ENCODE results near the gene CGNL1.

CGNL1 gene

DNA sequence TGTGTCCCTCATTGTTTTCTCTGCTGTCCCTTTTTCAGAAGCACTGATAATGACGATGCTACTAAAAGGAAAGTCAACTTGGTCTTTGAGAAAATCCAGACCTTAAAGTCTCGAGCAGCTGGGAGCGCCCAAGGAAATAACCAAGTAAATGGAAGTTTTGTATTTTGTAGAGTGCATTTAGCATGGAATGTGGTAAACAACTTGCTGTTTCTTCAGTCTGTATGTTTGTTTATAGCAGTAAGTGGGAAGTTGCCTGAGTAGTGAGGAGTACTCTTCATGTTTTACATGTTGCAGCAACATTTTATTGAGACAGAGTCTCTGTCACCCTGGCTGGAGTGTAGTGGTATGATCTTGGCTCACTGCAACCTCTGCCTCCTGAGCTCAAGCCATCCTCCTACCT lies 66.0 kb downstream of the CGNL1 start:
- H3K4me1 ChIP-seq (ENCODE audit: insufficient read depth, low read length, severe bottlenecking) = no peaks in the 10 kb centered on the region
- H3K27ac ChIP-seq (ENCODE audit: low read depth, low read length, poor library complexity, severe bottlenecking) = no peak overlapping the region
- no peaks in the 10 kb centered on the region for H4K20me1 ChIP-seq (ENCODE audit: insufficient read depth, low read length)
- H3K9ac ChIP-seq (ENCODE audit: low read length) = no peak overlapping the region
- no peak overlapping the region for H3K4me2 ChIP-seq (ENCODE audit: low read length)
- no peak overlapping the region for H3K4me3 ChIP-seq (ENCODE audit: low read depth, low read length, poor library complexity, severe bottlenecking)
- no peaks in the 10 kb centered on the region for H3K79me2 ChIP-seq (ENCODE audit: insufficient read depth, low read length)
- no peak overlapping the region for H2AFZ ChIP-seq (ENCODE audit: low read length)
- H3K36me3 ChIP-seq (ENCODE audit: insufficient read depth, low read length) = no peaks in the 10 kb centered on the region
- no peaks in the 10 kb centered on the region for H3F3A ChIP-seq (ENCODE audit: insufficient read depth, low read length)
- TF ChIP-seq, protein P1, sequence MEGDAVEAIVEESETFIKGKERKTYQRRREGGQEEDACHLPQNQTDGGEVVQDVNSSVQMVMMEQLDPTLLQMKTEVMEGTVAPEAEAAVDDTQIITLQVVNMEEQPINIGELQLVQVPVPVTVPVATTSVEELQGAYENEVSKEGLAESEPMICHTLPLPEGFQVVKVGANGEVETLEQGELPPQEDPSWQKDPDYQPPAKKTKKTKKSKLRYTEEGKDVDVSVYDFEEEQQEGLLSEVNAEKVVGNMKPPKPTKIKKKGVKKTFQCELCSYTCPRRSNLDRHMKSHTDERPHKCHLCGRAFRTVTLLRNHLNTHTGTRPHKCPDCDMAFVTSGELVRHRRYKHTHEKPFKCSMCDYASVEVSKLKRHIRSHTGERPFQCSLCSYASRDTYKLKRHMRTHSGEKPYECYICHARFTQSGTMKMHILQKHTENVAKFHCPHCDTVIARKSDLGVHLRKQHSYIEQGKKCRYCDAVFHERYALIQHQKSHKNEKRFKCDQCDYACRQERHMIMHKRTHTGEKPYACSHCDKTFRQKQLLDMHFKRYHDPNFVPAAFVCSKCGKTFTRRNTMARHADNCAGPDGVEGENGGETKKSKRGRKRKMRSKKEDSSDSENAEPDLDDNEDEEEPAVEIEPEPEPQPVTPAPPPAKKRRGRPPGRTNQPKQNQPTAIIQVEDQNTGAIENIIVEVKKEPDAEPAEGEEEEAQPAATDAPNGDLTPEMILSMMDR (IDR thresholded peaks at IDR 0.05; ENCODE audit: low read length) = no peak
- no peak for TF ChIP-seq EZH2 (IDR thresholded peaks at IDR 0.05; ENCODE audit: borderline replicate concordance, low read length)
- 0 out of 2 replicates have a peak, but pooled peaks cover 7% of the 10 kb centered on the region for H3K27me3 ChIP-seq (ENCODE audit: insufficient read depth, low read length)
- H3K9me2 ChIP-seq (ENCODE audit: low read depth, low read length) = no peaks in the 10 kb centered on the region
- H3K9me3 ChIP-seq (ENCODE audit: low read length) = no peaks in the 10 kb centered on the region

DNA sequence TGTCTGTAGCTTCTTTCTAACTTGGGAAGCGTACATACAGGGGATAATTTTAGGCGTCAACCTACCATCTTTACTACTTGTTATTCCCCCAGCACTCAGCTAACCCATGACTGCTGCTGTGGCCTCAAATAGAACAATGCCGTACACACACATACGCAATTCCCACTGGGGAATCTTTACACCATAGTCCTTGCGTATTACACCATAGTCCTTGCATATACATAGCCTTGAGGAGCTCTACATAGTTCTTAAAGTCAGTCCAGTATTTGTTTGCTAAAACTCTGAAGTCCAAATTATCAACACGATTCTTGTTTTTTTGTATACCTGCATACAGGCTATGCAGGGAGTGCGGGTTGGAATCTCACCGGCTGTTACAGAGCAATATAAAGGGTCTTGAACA lies 67.2 kb downstream of the CGNL1 start:
- no peak for TF ChIP-seq EZH2 (IDR thresholded peaks at IDR 0.05; ENCODE audit: borderline replicate concordance, low read length)
- TF ChIP-seq, protein P1 (IDR thresholded peaks at IDR 0.05; ENCODE audit: low read length) = no peak
- Histone ChIP-seq H3K4me3 (ENCODE audit: low read depth, low read length, poor library complexity, severe bottlenecking) (no peak overlapping the region), H3K36me3 (ENCODE audit: insufficient read depth, low read length) (no peaks in the 10 kb centered on the region), H3K9ac (ENCODE audit: low read length) (no peak overlapping the region), H3K79me2 (ENCODE audit: insufficient read depth, low read length) (no peaks in the 10 kb centered on the region), H3K4me1 (ENCODE audit: insufficient read depth, low read length, severe bottlenecking) (no peaks in the 10 kb centered on the region), H3K27ac (ENCODE audit: low read depth, low read length, poor library complexity, severe bottlenecking) (no peak overlapping the region), H3K4me2 (ENCODE audit: low read length) (no peak overlapping the region), H3K27me3 (ENCODE audit: insufficient read depth, low read length) (no peaks in the 10 kb centered on the region), H4K20me1 (ENCODE audit: insufficient read depth, low read length) (no peaks in the 10 kb centered on the region), H2AFZ (ENCODE audit: low read length) (no peak overlapping the region), H3K9me2 (ENCODE audit: low read depth, low read length) (no peaks in the 10 kb centered on the region), H3K9me3 (ENCODE audit: low read length) (no peaks in the 10 kb centered on the region), H3F3A (ENCODE audit: insufficient read depth, low read length) (no peaks in the 10 kb centered on the region)

DNA sequence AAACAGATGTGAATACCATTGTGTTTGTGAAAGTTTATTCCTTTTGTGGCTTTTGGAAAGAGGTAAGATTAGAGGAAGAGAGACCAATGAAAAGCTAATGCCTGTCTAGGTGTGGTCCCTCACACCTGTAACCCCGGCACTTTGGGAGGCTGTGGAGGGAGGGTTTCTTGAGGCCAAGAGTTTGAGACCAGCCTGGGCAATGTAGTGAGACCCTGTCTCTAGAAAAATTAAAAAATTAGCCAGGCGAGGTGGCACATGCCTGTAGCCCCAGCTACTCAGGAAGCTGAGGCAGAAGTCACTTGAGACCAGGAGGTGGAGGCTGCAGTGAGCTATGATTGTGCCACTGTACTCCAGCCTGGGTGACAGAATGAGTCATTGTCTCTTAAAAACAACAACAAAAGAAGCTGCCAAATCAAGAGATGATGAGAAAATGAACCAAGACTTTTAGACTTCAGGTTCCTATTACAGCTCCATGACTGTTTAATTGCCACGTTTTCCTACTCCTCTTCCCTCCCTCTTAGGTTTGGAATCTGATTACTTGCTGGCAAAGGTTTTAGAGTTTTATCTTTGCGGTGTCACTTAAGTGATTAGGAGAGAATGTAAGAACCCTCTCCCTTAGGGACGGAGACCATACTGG lies 68.7 kb downstream of the CGNL1 start:
- no peak overlapping the region for H3K4me3 ChIP-seq (ENCODE audit: low read depth, low read length, poor library complexity, severe bottlenecking)
- no peaks in the 10 kb centered on the region for H3K79me2 ChIP-seq (ENCODE audit: insufficient read depth, low read length)
- no peak overlapping the region for H3K27ac ChIP-seq (ENCODE audit: low read depth, low read length, poor library complexity, severe bottlenecking)
- H3K36me3 ChIP-seq (ENCODE audit: insufficient read depth, low read length) = no peaks in the 10 kb centered on the region
- H3K9me2 ChIP-seq (ENCODE audit: low read depth, low read length) = no peaks in the 10 kb centered on the region
- no peaks in the 10 kb centered on the region for H3K27me3 ChIP-seq (ENCODE audit: insufficient read depth, low read length)
- H3K4me2 ChIP-seq (ENCODE audit: low read length) = no peak overlapping the region
- H3K9me3 ChIP-seq (ENCODE audit: low read length) = no peaks in the 10 kb centered on the region
- no peak overlapping the region for H3K9ac ChIP-seq (ENCODE audit: low read length)
- H2AFZ ChIP-seq (ENCODE audit: low read length) = no peak overlapping the region
- TF ChIP-seq, protein P1 (IDR thresholded peaks at IDR 0.05; ENCODE audit: low read length) = no peak
- no peak for TF ChIP-seq EZH2 (IDR thresholded peaks at IDR 0.05; ENCODE audit: borderline replicate concordance, low read length)
- H4K20me1 ChIP-seq (ENCODE audit: insufficient read depth, low read length) = no peaks in the 10 kb centered on the region
- H3K4me1 ChIP-seq (ENCODE audit: insufficient read depth, low read length, severe bottlenecking) = no peaks in the 10 kb centered on the region
- H3F3A ChIP-seq (ENCODE audit: insufficient read depth, low read length) = no peaks in the 10 kb centered on the region
